ENCODE measurements around the gene GPRC5C. TPM values are rescaled to one million over a fixed set of nuclear protein-coding genes. Genes with fewer than 3 reads are reported as not detected.

GPRC5C gene
- total and polyA plus RNA-seq, 2 of the 8 experiments (the other 6 are each of a cell fraction or from before 2014, with no cell fraction given): 18.3 to 55.8 TPM

GRCh38 chr17:74412581-74412980, 19.3 kb upstream of the GPRC5C start (continued):
- no peak for TF ChIP-seq KDM1A (IDR thresholded peaks at IDR 0.05; ENCODE audit: borderline replicate concordance, low read length)
